Measurements from ENCODE around the gene VWA3A.

- no peak for TF ChIP-seq CTCF (IDR thresholded peaks at IDR 0.05)
- no peak for TF ChIP-seq POLR2A (IDR thresholded peaks at IDR 0.05)
Measured at GRCh38 chr16:22198547-22199293, 106.4 kb downstream of the VWA3A start.
